ENCODE results near the gene VPS51. TPM values are rescaled to one million over a fixed set of nuclear protein-coding genes. Genes with fewer than 3 reads are reported as not detected.

VPS51 gene
- total and polyA plus RNA-seq, 4 donors, result 33.2 to 158 (median 83.9) TPM

- Histone ChIP-seq H3K4me1 (ENCODE audit: control insufficient read depth in 4 of 4, insufficient read depth in 4 of 4, low read length in 3 of 4) (peaks cover 7 to 25% (median 25%) of the 10 kb centered on the region in 4 donors), H3K9ac (ENCODE audit: low read depth in 1 of 2, low read length in 2 of 2) (peak overlapping the region in 1 of 2 donors; percentile 53), H3K27ac (ENCODE audit: low read depth in 1 of 2, low read length in 2 of 2) (peak overlapping the region; percentile 82 to 88), H3K27me3 (ENCODE audit: control insufficient read depth in 4 of 4, insufficient read depth in 4 of 4, low read length in 3 of 4) (no peaks in the 10 kb centered on the region), H3K36me3 (ENCODE audit: control insufficient read depth in 4 of 4, insufficient read depth in 3 of 4, low read depth in 1 of 4, low read length in 3 of 4) (peaks cover 0 to 6% (median 0%) of the 10 kb centered on the region in 4 donors), H3K4me3 (ENCODE audit: low read depth in 1 of 3, low read length in 3 of 3) (peak overlapping the region in 2 of 3 donors; percentile 72 to 85), H3K9me3 (ENCODE audit: control insufficient read depth in 4 of 4, low read length in 3 of 4) (no peaks in the 10 kb centered on the region)
- TF ChIP-seq MAX (IDR thresholded peaks at IDR 0.05) (no peak), RXRA (IDR thresholded peaks at IDR 0.05) (no peak), HNF4G (IDR thresholded peaks at IDR 0.05) (no peak), YY1 (IDR thresholded peaks at IDR 0.05) (no peak), FOXA2 (IDR thresholded peaks at IDR 0.05) (no peak), HNF4A (conservative IDR thresholded peaks at IDR 0.05) (no peak), ATF3 (IDR thresholded peaks at IDR 0.05) (no peak), SP1 (IDR thresholded peaks at IDR 0.05) (no peak), JUND (IDR thresholded peaks at IDR 0.05) (no peak), EGR1 (IDR thresholded peaks at IDR 0.05; ENCODE audit: low read depth in 2 of 2) (no peak), RAD21 (IDR thresholded peaks at IDR 0.05) (no peak), ZBTB33 (IDR thresholded peaks at IDR 0.05) (no peak), FOXA1 (IDR thresholded peaks at IDR 0.05) (no peak), GABPA (IDR thresholded peaks at IDR 0.05 in 1 of 2, conservative IDR thresholded peaks at IDR 0.05 in 1 of 2) (no peak)
- 32% methylated on average over 8 of the region's 8 CpGs for WGBS
- no peak for DNase-seq (ENCODE audit: low spot score)
Observed at GRCh38 chr11:65096926-65097325, 912 bp downstream of the VPS51 start.

GRCh38 chr11:65100674-65101350 lies 4.8 kb downstream of the VPS51 start:
- Histone ChIP-seq H3K9ac (ENCODE audit: low read depth in 1 of 2, low read length in 2 of 2) (no peak overlapping the region), H3K4me1 (ENCODE audit: control insufficient read depth in 4 of 4, insufficient read depth in 4 of 4, low read length in 3 of 4) (peaks cover 11 to 47% (median 36%) of the 10 kb centered on the region in 4 donors), H3K4me3 (ENCODE audit: low read depth in 1 of 3, low read length in 3 of 3) (no peak overlapping the region), H3K27ac (ENCODE audit: low read depth in 1 of 2, low read length in 2 of 2) (peak overlapping the region in 1 of 2 donors; percentile 14), H3K27me3 (ENCODE audit: control insufficient read depth in 4 of 4, insufficient read depth in 4 of 4, low read length in 3 of 4) (no peaks in the 10 kb centered on the region), H3K36me3 (ENCODE audit: control insufficient read depth in 4 of 4, insufficient read depth in 3 of 4, low read depth in 1 of 4, low read length in 3 of 4) (peaks cover 0 to 6% (median 2%) of the 10 kb centered on the region in 4 donors), H3K9me3 (ENCODE audit: control insufficient read depth in 4 of 4, low read length in 3 of 4) (no peaks in the 10 kb centered on the region)
- WGBS, result 77% methylated on average over 6 of the region's 6 CpGs
- peak in 1 of 2 donors; percentile 18 for TF ChIP-seq RXRA (IDR thresholded peaks at IDR 0.05)
- no peak for TF ChIP-seq SP1 (IDR thresholded peaks at IDR 0.05)
- DNase-seq (ENCODE audit: low spot score), result no peak

GRCh38 chr11:65102142-65103095 lies 6.4 kb downstream of the VPS51 start:
- DNase-seq (ENCODE audit: low spot score), result no peak
- Histone ChIP-seq H3K4me3 (ENCODE audit: low read depth in 1 of 3, low read length in 3 of 3) (no peak overlapping the region), H3K4me1 (ENCODE audit: control insufficient read depth in 4 of 4, insufficient read depth in 4 of 4, low read length in 3 of 4) (peaks cover 10 to 40% (median 28%) of the 10 kb centered on the region in 4 donors), H3K9ac (ENCODE audit: low read depth in 1 of 2, low read length in 2 of 2) (no peak overlapping the region), H3K9me3 (ENCODE audit: control insufficient read depth in 4 of 4, low read length in 3 of 4) (no peaks in the 10 kb centered on the region), H3K27me3 (ENCODE audit: control insufficient read depth in 4 of 4, insufficient read depth in 4 of 4, low read length in 3 of 4) (no peaks in the 10 kb centered on the region), H3K27ac (ENCODE audit: low read depth in 1 of 2, low read length in 2 of 2) (peak overlapping the region; percentile 66 to 81), H3K36me3 (ENCODE audit: control insufficient read depth in 4 of 4, insufficient read depth in 3 of 4, low read depth in 1 of 4, low read length in 3 of 4) (peaks cover 0 to 6% (median 2%) of the 10 kb centered on the region in 4 donors)
- WGBS, result 50% methylated on average over 8 of the region's 8 CpGs
- TF ChIP-seq RXRA (IDR thresholded peaks at IDR 0.05), result peak; percentile 87 to 88
- no peak for TF ChIP-seq NR2F2 (IDR thresholded peaks at IDR 0.05)
- no peak for TF ChIP-seq REST (IDR thresholded peaks at IDR 0.05)
- TF ChIP-seq FOXA1 (IDR thresholded peaks at IDR 0.05), result peak; percentile 61
- peak; percentile 33 for TF ChIP-seq ATF3 (IDR thresholded peaks at IDR 0.05)
- peak; percentile 76 for TF ChIP-seq FOXA2 (IDR thresholded peaks at IDR 0.05)
- TF ChIP-seq JUND (IDR thresholded peaks at IDR 0.05), result peak in 1 of 2 donors; percentile 31
- TF ChIP-seq HNF4A (conservative IDR thresholded peaks at IDR 0.05), result peak; percentile 35 to 47
- peak in 1 of 2 donors; percentile 66 for TF ChIP-seq GABPA (IDR thresholded peaks at IDR 0.05 in 1 of 2, conservative IDR thresholded peaks at IDR 0.05 in 1 of 2)
- TF ChIP-seq MAX (IDR thresholded peaks at IDR 0.05), result no peak
- TF ChIP-seq RAD21 (IDR thresholded peaks at IDR 0.05), result peak in 1 of 2 donors; percentile 10
- peak; percentile 94 for TF ChIP-seq YY1 (IDR thresholded peaks at IDR 0.05)
- peak; percentile 74 for TF ChIP-seq SP1 (IDR thresholded peaks at IDR 0.05)

Data from liver (tissue), 9 donors.